ENCODE results near the gene RNF180. TPM values are rescaled to one million over a fixed set of nuclear protein-coding genes. Genes with fewer than 3 reads are reported as not detected.

Gene RNF180
- polyA plus RNA-seq, 4 donors: 0.27 to 3.6 (median 0.92) TPM

- no peak for FAIRE-seq
- no peaks in the 10 kb centered on the region for H3K4me1 ChIP-seq (ENCODE audit: control insufficient read depth in 3 of 3, insufficient read depth in 2 of 3, low read depth in 1 of 3, low read length in 2 of 3)
- no peaks in the 10 kb centered on the region for H3K27me3 ChIP-seq (ENCODE audit: control insufficient read depth in 3 of 3, insufficient read depth in 3 of 3, low read length in 3 of 3)
- no peaks in the 10 kb centered on the region for H3K36me3 ChIP-seq (ENCODE audit: control insufficient read depth in 3 of 3, insufficient read depth in 2 of 3, low read depth in 1 of 3, low read length in 3 of 3)
- H3K4me3 ChIP-seq (ENCODE audit: low read depth in 1 of 3, low read length in 3 of 3): no peak overlapping the region
- H3K9me3 ChIP-seq (ENCODE audit: control insufficient read depth in 2 of 2, insufficient read depth in 1 of 2, low read depth in 1 of 2, low read length in 1 of 2): no peaks in the 10 kb centered on the region
- WGBS, 3 donors: 37 to 61% (median 40%) methylated on average over 2 of the region's 2 CpGs
- DNase-seq: no peak
- no peak overlapping the region for H3K27ac ChIP-seq (ENCODE audit: low read depth in 1 of 3, low read length in 2 of 3)
Measured at GRCh38 chr5:64299805-64300204, 134.2 kb downstream of the RNF180 start.

GRCh38 chr5:64301566-64301965, 135.9 kb downstream of the RNF180 start:
- no peaks in the 10 kb centered on the region for H3K36me3 ChIP-seq (ENCODE audit: control insufficient read depth in 3 of 3, insufficient read depth in 2 of 3, low read depth in 1 of 3, low read length in 3 of 3)
- no peaks in the 10 kb centered on the region for H3K9me3 ChIP-seq (ENCODE audit: control insufficient read depth in 2 of 2, insufficient read depth in 1 of 2, low read depth in 1 of 2, low read length in 1 of 2)
- FAIRE-seq (no peak), DNase-seq (no peak)
- no peak overlapping the region for H3K27ac ChIP-seq (ENCODE audit: low read depth in 1 of 3, low read length in 2 of 3)
- H3K4me3 ChIP-seq (ENCODE audit: low read depth in 1 of 3, low read length in 3 of 3): no peak overlapping the region
- no peaks in the 10 kb centered on the region for H3K27me3 ChIP-seq (ENCODE audit: control insufficient read depth in 3 of 3, insufficient read depth in 3 of 3, low read length in 3 of 3)
- H3K4me1 ChIP-seq (ENCODE audit: control insufficient read depth in 3 of 3, insufficient read depth in 2 of 3, low read depth in 1 of 3, low read length in 2 of 3): no peaks in the 10 kb centered on the region

GRCh38 chr5:64308135-64308534, 142.5 kb downstream of the RNF180 start:
- H3K9me3 ChIP-seq (ENCODE audit: control insufficient read depth in 2 of 2, insufficient read depth in 1 of 2, low read depth in 1 of 2, low read length in 1 of 2): no peaks in the 10 kb centered on the region
- FAIRE-seq: no peak
- no peak overlapping the region for H3K27ac ChIP-seq (ENCODE audit: low read depth in 1 of 3, low read length in 2 of 3)
- no peaks in the 10 kb centered on the region for H3K27me3 ChIP-seq (ENCODE audit: control insufficient read depth in 3 of 3, insufficient read depth in 3 of 3, low read length in 3 of 3)
- no peaks in the 10 kb centered on the region for H3K4me1 ChIP-seq (ENCODE audit: control insufficient read depth in 3 of 3, insufficient read depth in 2 of 3, low read depth in 1 of 3, low read length in 2 of 3)
- no peak for DNase-seq
- WGBS, 3 donors: 55 to 71% (median 57%) methylated on average over 1 of the region's 1 CpG
- H3K36me3 ChIP-seq (ENCODE audit: control insufficient read depth in 3 of 3, insufficient read depth in 2 of 3, low read depth in 1 of 3, low read length in 3 of 3): no peaks in the 10 kb centered on the region
- H3K4me3 ChIP-seq (ENCODE audit: low read depth in 1 of 3, low read length in 3 of 3): no peak overlapping the region

- Histone ChIP-seq H3K4me1 (ENCODE audit: control insufficient read depth in 3 of 3, insufficient read depth in 2 of 3, low read depth in 1 of 3, low read length in 2 of 3) (no peaks in the 10 kb centered on the region), H3K27ac (ENCODE audit: low read depth in 1 of 3, low read length in 2 of 3) (no peak overlapping the region), H3K27me3 (ENCODE audit: control insufficient read depth in 3 of 3, insufficient read depth in 3 of 3, low read length in 3 of 3) (no peaks in the 10 kb centered on the region), H3K9me3 (ENCODE audit: control insufficient read depth in 2 of 2, insufficient read depth in 1 of 2, low read depth in 1 of 2, low read length in 1 of 2) (no peaks in the 10 kb centered on the region), H3K4me3 (ENCODE audit: low read depth in 1 of 3, low read length in 3 of 3) (no peak overlapping the region), H3K36me3 (ENCODE audit: control insufficient read depth in 3 of 3, insufficient read depth in 2 of 3, low read depth in 1 of 3, low read length in 3 of 3) (no peaks in the 10 kb centered on the region)
- WGBS, 3 donors: 80 to 90% (median 86%) methylated on average over 4 of the region's 4 CpGs
- DNase-seq (no peak), FAIRE-seq (no peak)
Measured at GRCh38 chr5:64312491-64312890, 146.8 kb downstream of the RNF180 start.

- Histone ChIP-seq H3K27ac (ENCODE audit: low read depth in 1 of 3, low read length in 2 of 3) (no peak overlapping the region), H3K36me3 (ENCODE audit: control insufficient read depth in 3 of 3, insufficient read depth in 2 of 3, low read depth in 1 of 3, low read length in 3 of 3) (no peaks in the 10 kb centered on the region), H3K4me1 (ENCODE audit: control insufficient read depth in 3 of 3, insufficient read depth in 2 of 3, low read depth in 1 of 3, low read length in 2 of 3) (no peaks in the 10 kb centered on the region), H3K27me3 (ENCODE audit: control insufficient read depth in 3 of 3, insufficient read depth in 3 of 3, low read length in 3 of 3) (no peaks in the 10 kb centered on the region), H3K9me3 (ENCODE audit: control insufficient read depth in 2 of 2, insufficient read depth in 1 of 2, low read depth in 1 of 2, low read length in 1 of 2) (no peaks in the 10 kb centered on the region), H3K4me3 (ENCODE audit: low read depth in 1 of 3, low read length in 3 of 3) (no peak overlapping the region)
- DNase-seq (no peak), FAIRE-seq (no peak)
- 83 to 100% (median 87%) methylated on average over 1 of the region's 1 CpG for WGBS, 3 donors
Measured at GRCh38 chr5:64315778-64316177, 150.1 kb downstream of the RNF180 start.

GRCh38 chr5:64318175-64318574, 152.5 kb downstream of the RNF180 start:
- H3K9me3 ChIP-seq (ENCODE audit: control insufficient read depth in 2 of 2, insufficient read depth in 1 of 2, low read depth in 1 of 2, low read length in 1 of 2): no peaks in the 10 kb centered on the region

GRCh38 chr5:64323591-64323990, 157.9 kb downstream of the RNF180 start:
- Histone ChIP-seq H3K36me3 (ENCODE audit: control insufficient read depth in 3 of 3, insufficient read depth in 2 of 3, low read depth in 1 of 3, low read length in 3 of 3) (no peaks in the 10 kb centered on the region), H3K4me1 (ENCODE audit: control insufficient read depth in 3 of 3, insufficient read depth in 2 of 3, low read depth in 1 of 3, low read length in 2 of 3) (no peaks in the 10 kb centered on the region), H3K9me3 (ENCODE audit: control insufficient read depth in 2 of 2, insufficient read depth in 1 of 2, low read depth in 1 of 2, low read length in 1 of 2) (no peaks in the 10 kb centered on the region), H3K4me3 (ENCODE audit: low read depth in 1 of 3, low read length in 3 of 3) (no peak overlapping the region), H3K27ac (ENCODE audit: low read depth in 1 of 3, low read length in 2 of 3) (no peak overlapping the region), H3K27me3 (ENCODE audit: control insufficient read depth in 3 of 3, insufficient read depth in 3 of 3, low read length in 3 of 3) (no peaks in the 10 kb centered on the region)
- 64 to 85% (median 71%) methylated on average over 1 of the region's 1 CpG for WGBS, 3 donors
- no peak for FAIRE-seq
- no peak for DNase-seq

More at GRCh38 chr5:64318175-64318574, 152.5 kb downstream of the RNF180 start:
- WGBS, 3 donors: 71 to 86% (median 84%) methylated on average over 1 of the region's 1 CpG
- Histone ChIP-seq H3K27me3 (ENCODE audit: control insufficient read depth in 3 of 3, insufficient read depth in 3 of 3, low read length in 3 of 3) (no peaks in the 10 kb centered on the region), H3K36me3 (ENCODE audit: control insufficient read depth in 3 of 3, insufficient read depth in 2 of 3, low read depth in 1 of 3, low read length in 3 of 3) (no peaks in the 10 kb centered on the region), H3K4me3 (ENCODE audit: low read depth in 1 of 3, low read length in 3 of 3) (no peak overlapping the region), H3K4me1 (ENCODE audit: control insufficient read depth in 3 of 3, insufficient read depth in 2 of 3, low read depth in 1 of 3, low read length in 2 of 3) (no peaks in the 10 kb centered on the region), H3K27ac (ENCODE audit: low read depth in 1 of 3, low read length in 2 of 3) (no peak overlapping the region)
- DNase-seq: no peak
- no peak for FAIRE-seq

GRCh38 chr5:64330728-64331231, 165.1 kb downstream of the RNF180 start:
- 86 to 92% (median 87%) methylated on average over 6 of the region's 6 CpGs for WGBS, 3 donors
- peaks cover 0 to 16% (median 0%) of the 10 kb centered on the region in 3 donors for H3K36me3 ChIP-seq (ENCODE audit: control insufficient read depth in 3 of 3, insufficient read depth in 2 of 3, low read depth in 1 of 3, low read length in 3 of 3)
- H3K4me1 ChIP-seq (ENCODE audit: control insufficient read depth in 3 of 3, insufficient read depth in 2 of 3, low read depth in 1 of 3, low read length in 2 of 3): no peaks in the 10 kb centered on the region
- no peak for DNase-seq
- H3K4me3 ChIP-seq (ENCODE audit: low read depth in 1 of 3, low read length in 3 of 3): no peak overlapping the region
- no peaks in the 10 kb centered on the region for H3K27me3 ChIP-seq (ENCODE audit: control insufficient read depth in 3 of 3, insufficient read depth in 3 of 3, low read length in 3 of 3)
- no peak for FAIRE-seq
- peaks cover 8 to 16% of the 10 kb centered on the region in 2 donors for H3K9me3 ChIP-seq (ENCODE audit: control insufficient read depth in 2 of 2, insufficient read depth in 1 of 2, low read depth in 1 of 2, low read length in 1 of 2)
- H3K27ac ChIP-seq (ENCODE audit: low read depth in 1 of 3, low read length in 2 of 3): no peak overlapping the region

- Histone ChIP-seq H3K36me3 (ENCODE audit: control insufficient read depth in 3 of 3, insufficient read depth in 2 of 3, low read depth in 1 of 3, low read length in 3 of 3) (peaks cover 0 to 16% (median 0%) of the 10 kb centered on the region in 3 donors), H3K4me1 (ENCODE audit: control insufficient read depth in 3 of 3, insufficient read depth in 2 of 3, low read depth in 1 of 3, low read length in 2 of 3) (no peaks in the 10 kb centered on the region), H3K27ac (ENCODE audit: low read depth in 1 of 3, low read length in 2 of 3) (no peak overlapping the region), H3K9me3 (ENCODE audit: control insufficient read depth in 2 of 2, insufficient read depth in 1 of 2, low read depth in 1 of 2, low read length in 1 of 2) (peaks cover 8 to 16% of the 10 kb centered on the region in 2 donors), H3K4me3 (ENCODE audit: low read depth in 1 of 3, low read length in 3 of 3) (no peak overlapping the region), H3K27me3 (ENCODE audit: control insufficient read depth in 3 of 3, insufficient read depth in 3 of 3, low read length in 3 of 3) (no peaks in the 10 kb centered on the region)
- WGBS, 3 donors: 91 to 93% (median 91%) methylated on average over 9 of the region's 9 CpGs
- no peak for DNase-seq
- FAIRE-seq: no peak
Measured at GRCh38 chr5:64331597-64332277, 166.1 kb downstream of the RNF180 start.
